Body of pancreas (tissue), 4 donors: ENCODE data around the gene TMEM117.

ENCODE experiments used
- POLR2A ChIP-seq, 3 donors: fragments of 450-650 bp; IDR thresholded peaks; one replicate each; pipeline ENCODE4 v1.6.1; 2016; ENCODE audit warnings: antibody characterized with exemption in 3 of 3, mild to moderate bottlenecking in 2 of 3
- TF ChIP-seq, protein P1 (sequence below), 7 experiments: fragments of 450-650 bp in 4 of 7; fragments of 200-600 bp in 3 of 7; sonication (generic) in 3 of 7; IDR thresholded peaks; one replicate each; pipeline ENCODE4 v1.5.1; 2016 to 2019; ENCODE audit warnings: antibody characterized with exemption in 7 of 7

GRCh38 chr12:43869184-43869583, 33.3 kb downstream of the TMEM117 start:
- no peak for TF ChIP-seq POLR2A (IDR thresholded peaks at IDR 0.05)
- TF ChIP-seq, protein P1, sequence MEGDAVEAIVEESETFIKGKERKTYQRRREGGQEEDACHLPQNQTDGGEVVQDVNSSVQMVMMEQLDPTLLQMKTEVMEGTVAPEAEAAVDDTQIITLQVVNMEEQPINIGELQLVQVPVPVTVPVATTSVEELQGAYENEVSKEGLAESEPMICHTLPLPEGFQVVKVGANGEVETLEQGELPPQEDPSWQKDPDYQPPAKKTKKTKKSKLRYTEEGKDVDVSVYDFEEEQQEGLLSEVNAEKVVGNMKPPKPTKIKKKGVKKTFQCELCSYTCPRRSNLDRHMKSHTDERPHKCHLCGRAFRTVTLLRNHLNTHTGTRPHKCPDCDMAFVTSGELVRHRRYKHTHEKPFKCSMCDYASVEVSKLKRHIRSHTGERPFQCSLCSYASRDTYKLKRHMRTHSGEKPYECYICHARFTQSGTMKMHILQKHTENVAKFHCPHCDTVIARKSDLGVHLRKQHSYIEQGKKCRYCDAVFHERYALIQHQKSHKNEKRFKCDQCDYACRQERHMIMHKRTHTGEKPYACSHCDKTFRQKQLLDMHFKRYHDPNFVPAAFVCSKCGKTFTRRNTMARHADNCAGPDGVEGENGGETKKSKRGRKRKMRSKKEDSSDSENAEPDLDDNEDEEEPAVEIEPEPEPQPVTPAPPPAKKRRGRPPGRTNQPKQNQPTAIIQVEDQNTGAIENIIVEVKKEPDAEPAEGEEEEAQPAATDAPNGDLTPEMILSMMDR (IDR thresholded peaks at IDR 0.05): no peak
